ENCODE measurements around the gene PPAT. TPM values are rescaled to one million over a fixed set of nuclear protein-coding genes. Genes with fewer than 3 reads are reported as not detected.

PPAT gene
- total RNA-seq: 10 to 100 TPM in 1 of 4 donors, 1 to 10 TPM in 2, under 1 TPM in 1; 0.75 to 12.1 (median 4.5) TPM

GRCh38 chr4:56435140-56435926 is at the start of gene PPAT:
Gene PPAT, minus strand, starts transcription at chr4:56435615. Its CDS starts 138 bp downstream, at chr4:56435477.
- Histone ChIP-seq H3K27ac (peak within 1 kb of the TSS; percentile 91 to 99 (median 94)), H3K4me1 (peaks cover 0 to 24% (median 9%) of the 10 kb centered on the region in 4 donors), H3K4me3 (peak within 1 kb of the TSS; percentile 54 to 70 (median 61)), H3K9me3 (no peaks in the 10 kb centered on the region), H3K27me3 (no peaks in the 10 kb centered on the region), H3K36me3 (no peaks in the 10 kb centered on the region)
- peak; percentile 83 to 85 (median 85) for TF ChIP-seq POLR2AphosphoS5 (IDR thresholded peaks at IDR 0.05)
- peak; percentile 28 to 73 (median 45) for TF ChIP-seq CTCF (IDR thresholded peaks at IDR 0.05)
- TF ChIP-seq EP300 (IDR thresholded peaks at IDR 0.05; ENCODE audit: low read depth): no peak
- TF ChIP-seq POLR2A (IDR thresholded peaks at IDR 0.05): peak; percentile 49
- in situ Hi-C loops (cut with MboI; ENCODE audit: low pct_ligation_motif_present in 1 of 4, low pct_unique_long_range_greater_than_20kb in 1 of 4, low sequenced_read_pairs in 3 of 4) (no loop called here), intact Hi-C loops (cut with DNase I; ENCODE audit: low total_unique reads) (loop anchor here (10.0 kb wide), 2 partner anchors 99 to 961 kb away; a partner anchor contains a TSS)
- DNase-seq: peak; percentile 99
- WGBS, 2 donors (ENCODE audit: low coverage in 1 of 2): 0% methylated on average over 60 of the region's 61 CpGs; no CpG with 5 or more reads in 1 of the 2 donors

DNA sequence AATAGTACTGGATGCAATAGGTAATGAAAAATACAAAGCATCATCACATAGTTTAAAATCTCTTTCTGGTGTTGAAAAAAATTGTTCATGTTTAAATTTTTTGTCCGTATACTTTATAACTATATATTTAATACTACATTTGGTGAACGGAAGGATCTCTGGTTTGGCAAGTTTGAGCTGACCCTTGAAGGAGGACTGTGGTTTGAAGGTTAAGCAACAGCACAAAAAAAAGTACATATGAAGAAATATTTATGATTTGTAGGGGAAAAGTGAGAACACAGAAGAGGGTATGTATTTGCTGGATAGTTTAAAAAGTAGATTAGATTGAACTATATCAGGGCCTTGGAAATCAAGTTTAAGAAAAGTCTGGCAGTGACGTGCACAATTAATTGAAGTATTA is 45.3 kb upstream of the PPAT start:
- Histone ChIP-seq H3K4me3 (no peak overlapping the region), H3K36me3 (peaks cover 0 to 66% (median 30%) of the 10 kb centered on the region in 4 donors), H3K4me1 (no peaks in the 10 kb centered on the region), H3K27ac (no peak overlapping the region), H3K9me3 (no peaks in the 10 kb centered on the region), H3K27me3 (no peaks in the 10 kb centered on the region)
- in situ Hi-C loops (cut with MboI; ENCODE audit: low pct_ligation_motif_present in 1 of 4, low pct_unique_long_range_greater_than_20kb in 1 of 4, low sequenced_read_pairs in 3 of 4): loop anchor here in 1 of 4 donors (25.0 kb wide), 1 partner anchor 532 kb away; no protein-coding TSS in a partner anchor
- WGBS, 2 donors (ENCODE audit: low coverage in 1 of 2): 88 to 90% methylated on average over 3 of the region's 3 CpGs
- intact Hi-C loops (cut with DNase I; ENCODE audit: low total_unique reads): no loop called here
- no peak for TF ChIP-seq POLR2A (IDR thresholded peaks at IDR 0.05)
- no peak for TF ChIP-seq EP300 (IDR thresholded peaks at IDR 0.05; ENCODE audit: low read depth)
- TF ChIP-seq POLR2AphosphoS5 (IDR thresholded peaks at IDR 0.05): no peak
- no peak for TF ChIP-seq CTCF (IDR thresholded peaks at IDR 0.05)
- DNase-seq: no peak

- in situ Hi-C loops (cut with MboI; ENCODE audit: low pct_ligation_motif_present in 1 of 4, low pct_unique_long_range_greater_than_20kb in 1 of 4, low sequenced_read_pairs in 3 of 4) (loop anchor here in 1 of 4 donors (25.0 kb wide), 1 partner anchor 535 kb away; no protein-coding TSS in a partner anchor), intact Hi-C loops (cut with DNase I; ENCODE audit: low total_unique reads) (no loop called here)
- Histone ChIP-seq H3K9me3 (no peaks in the 10 kb centered on the region), H3K4me3 (no peak overlapping the region), H3K4me1 (no peaks in the 10 kb centered on the region), H3K27me3 (no peaks in the 10 kb centered on the region), H3K36me3 (peaks cover 0 to 68% (median 31%) of the 10 kb centered on the region in 4 donors), H3K27ac (no peak overlapping the region)
- TF ChIP-seq POLR2A (IDR thresholded peaks at IDR 0.05) (no peak), CTCF (IDR thresholded peaks at IDR 0.05) (no peak), EP300 (IDR thresholded peaks at IDR 0.05; ENCODE audit: low read depth) (no peak)
- 95 to 100% methylated on average over 2 to 5 of the region's 5 CpGs for WGBS, 2 donors (ENCODE audit: low coverage in 1 of 2)
- DNase-seq: no peak
Measured at GRCh38 chr4:56477192-56477702, 41.8 kb upstream of the PPAT start.

- Histone ChIP-seq H3K27me3 (no peaks in the 10 kb centered on the region), H3K4me1 (no peaks in the 10 kb centered on the region), H3K9me3 (no peaks in the 10 kb centered on the region), H3K36me3 (peaks cover 0 to 74% (median 32%) of the 10 kb centered on the region in 4 donors), H3K4me3 (no peak overlapping the region), H3K27ac (no peak overlapping the region)
- intact Hi-C loops (cut with DNase I; ENCODE audit: low total_unique reads): no loop called here
- TF ChIP-seq POLR2A (IDR thresholded peaks at IDR 0.05) (no peak), POLR2AphosphoS5 (IDR thresholded peaks at IDR 0.05) (no peak), CTCF (IDR thresholded peaks at IDR 0.05) (no peak), EP300 (IDR thresholded peaks at IDR 0.05; ENCODE audit: low read depth) (no peak)
- WGBS, 2 donors (ENCODE audit: low coverage in 1 of 2): 89 to 93% methylated on average over 2 of the region's 2 CpGs
- no peak for DNase-seq
- in situ Hi-C loops (cut with MboI; ENCODE audit: low pct_ligation_motif_present in 1 of 4, low pct_unique_long_range_greater_than_20kb in 1 of 4, low sequenced_read_pairs in 3 of 4): loop anchor here in 1 of 4 donors (25.0 kb wide), 1 partner anchor 536 kb away; no protein-coding TSS in a partner anchor
Measured at GRCh38 chr4:56475917-56476316, 40.5 kb upstream of the PPAT start.
